ENCODE measurements around the gene PLA2G4A. TPM values are rescaled to one million over a fixed set of nuclear protein-coding genes. Genes with fewer than 3 reads are reported as not detected.

PLA2G4A gene
- total RNA-seq, 2 experiments from 2014 or later: not detected

DNA sequence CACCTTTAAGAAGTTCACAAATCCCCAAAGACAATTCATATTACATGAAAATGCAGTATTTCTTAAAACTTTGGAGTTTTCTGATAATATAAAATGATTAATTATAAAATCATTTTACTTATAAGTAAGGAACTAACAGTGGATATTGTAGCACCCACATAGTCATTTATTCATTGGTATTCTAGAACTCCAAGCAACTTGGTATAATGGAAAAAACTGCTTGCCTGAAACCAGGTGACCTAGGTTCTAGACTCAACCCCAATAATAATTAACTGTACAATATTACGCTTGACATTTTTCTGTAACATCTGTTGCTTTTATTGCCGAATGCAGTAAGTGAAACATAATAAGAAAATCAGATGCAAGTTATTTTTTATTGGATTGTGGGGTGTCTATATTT, 2.4 kb downstream of the PLA2G4A start:
- Histone ChIP-seq H3K4me1 (ENCODE audit: insufficient read depth, low read length) (no peaks in the 10 kb centered on the region), H3K27ac (ENCODE audit: low read depth in 1 of 2, low read length in 2 of 2) (no peak overlapping the region), H3K36me3 (ENCODE audit: insufficient read depth, low read length) (no peaks in the 10 kb centered on the region), H3K27me3 (ENCODE audit: control insufficient read depth in 1 of 2, insufficient read depth in 2 of 2, low read length in 2 of 2) (peaks cover 0 to 4% of the 10 kb centered on the region in 2 experiments), H3K4me3 (ENCODE audit: low read length) (no peak overlapping the region), H3K9me3 (ENCODE audit: control insufficient read depth in 1 of 2, insufficient read depth in 1 of 2, low read length in 2 of 2) (no peaks in the 10 kb centered on the region)
- Mint-ChIP-seq H3K4me1 (ENCODE audit: low read depth) (peaks cover 15% of the 10 kb centered on the region), H3K36me3 (ENCODE audit: low read depth) (no peaks in the 10 kb centered on the region), H3K9me3 (no peaks in the 10 kb centered on the region), H3K4me3 (no peak overlapping the region), H3K27me3 (peaks cover 32% of the 10 kb centered on the region), H3K27ac (no peak overlapping the region)
- ChIA-PET POLR2A (no interaction called here), CTCF (interaction anchor here (0.7 kb wide), 1 partner anchor 42 kb away, joined by 5 read pairs; no protein-coding TSS in a partner anchor)
- intact Hi-C loops (cut with DNase I, micrococcal nuclease): no loop called here
- TF ChIP-seq, protein P1, sequence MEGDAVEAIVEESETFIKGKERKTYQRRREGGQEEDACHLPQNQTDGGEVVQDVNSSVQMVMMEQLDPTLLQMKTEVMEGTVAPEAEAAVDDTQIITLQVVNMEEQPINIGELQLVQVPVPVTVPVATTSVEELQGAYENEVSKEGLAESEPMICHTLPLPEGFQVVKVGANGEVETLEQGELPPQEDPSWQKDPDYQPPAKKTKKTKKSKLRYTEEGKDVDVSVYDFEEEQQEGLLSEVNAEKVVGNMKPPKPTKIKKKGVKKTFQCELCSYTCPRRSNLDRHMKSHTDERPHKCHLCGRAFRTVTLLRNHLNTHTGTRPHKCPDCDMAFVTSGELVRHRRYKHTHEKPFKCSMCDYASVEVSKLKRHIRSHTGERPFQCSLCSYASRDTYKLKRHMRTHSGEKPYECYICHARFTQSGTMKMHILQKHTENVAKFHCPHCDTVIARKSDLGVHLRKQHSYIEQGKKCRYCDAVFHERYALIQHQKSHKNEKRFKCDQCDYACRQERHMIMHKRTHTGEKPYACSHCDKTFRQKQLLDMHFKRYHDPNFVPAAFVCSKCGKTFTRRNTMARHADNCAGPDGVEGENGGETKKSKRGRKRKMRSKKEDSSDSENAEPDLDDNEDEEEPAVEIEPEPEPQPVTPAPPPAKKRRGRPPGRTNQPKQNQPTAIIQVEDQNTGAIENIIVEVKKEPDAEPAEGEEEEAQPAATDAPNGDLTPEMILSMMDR (IDR thresholded peaks at IDR 0.05): no peak
- DNase-seq (no peak), ATAC-seq (ENCODE audit: poor library complexity) (no peak)

DNA sequence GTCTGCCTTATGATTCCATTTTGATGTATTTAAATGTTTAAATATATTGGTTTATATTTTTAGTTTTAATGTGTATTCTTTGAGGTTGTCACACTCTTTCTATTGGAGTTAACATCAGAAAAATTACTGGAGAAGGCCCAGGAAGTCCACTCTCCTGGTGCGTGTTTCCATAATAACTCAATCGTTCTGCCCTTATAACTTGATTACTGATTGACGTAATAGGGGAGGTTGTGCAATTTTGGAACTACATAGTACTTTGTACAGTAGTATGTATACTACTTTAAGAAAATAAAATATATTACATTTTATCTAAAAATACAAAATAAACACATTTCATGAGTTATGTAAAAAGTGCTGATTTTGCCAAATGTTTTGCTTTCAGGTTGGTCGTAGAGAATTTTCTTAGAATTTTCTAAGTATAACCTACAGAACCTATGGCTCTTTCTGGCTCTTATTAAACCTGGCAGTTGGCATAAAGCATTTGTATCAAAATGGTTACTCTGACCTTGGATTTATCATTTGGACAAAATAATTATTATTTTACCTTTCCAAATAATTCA, 5.7 kb downstream of the PLA2G4A start:
- TF ChIP-seq, protein P1 (IDR thresholded peaks at IDR 0.05): no peak
- ChIA-PET CTCF (no interaction called here), POLR2A (no interaction called here)
- Mint-ChIP-seq H3K9me3 (no peaks in the 10 kb centered on the region), H3K27me3 (peaks cover 17% of the 10 kb centered on the region), H3K4me3 (no peak overlapping the region), H3K27ac (no peak overlapping the region), H3K4me1 (ENCODE audit: low read depth) (peaks cover 5% of the 10 kb centered on the region), H3K36me3 (ENCODE audit: low read depth) (no peaks in the 10 kb centered on the region)
- Histone ChIP-seq H3K4me3 (ENCODE audit: low read length) (no peak overlapping the region), H3K27ac (ENCODE audit: low read depth in 1 of 2, low read length in 2 of 2) (no peak overlapping the region), H3K27me3 (ENCODE audit: control insufficient read depth in 1 of 2, insufficient read depth in 2 of 2, low read length in 2 of 2) (no peaks in the 10 kb centered on the region), H3K36me3 (ENCODE audit: insufficient read depth, low read length) (no peaks in the 10 kb centered on the region), H3K4me1 (ENCODE audit: insufficient read depth, low read length) (no peaks in the 10 kb centered on the region), H3K9me3 (ENCODE audit: control insufficient read depth in 1 of 2, insufficient read depth in 1 of 2, low read length in 2 of 2) (no peaks in the 10 kb centered on the region)
- intact Hi-C loops (cut with DNase I, micrococcal nuclease): no loop called here
- ATAC-seq (ENCODE audit: poor library complexity) (no peak), DNase-seq (no peak)

DNA sequence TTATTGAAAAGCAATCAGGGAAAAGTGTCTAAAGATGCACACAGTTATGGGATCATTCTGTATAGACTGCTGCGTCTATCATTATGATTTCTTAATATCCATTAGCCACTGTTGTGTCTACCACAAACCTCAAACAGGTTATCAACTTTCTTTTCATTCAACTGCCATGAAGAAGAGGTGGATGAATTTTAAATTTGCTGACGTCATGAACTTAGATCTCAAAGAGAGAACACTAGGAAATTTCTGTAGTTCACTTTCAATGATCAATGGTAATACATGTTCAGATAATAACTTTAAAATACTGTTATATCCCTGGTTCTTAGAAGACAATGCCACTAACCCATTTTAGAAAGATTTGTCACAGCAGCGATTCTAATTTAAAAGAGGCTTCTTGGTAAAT, 6.7 kb downstream of the PLA2G4A start:
- DNase-seq: no peak
- TF ChIP-seq, protein P1 (IDR thresholded peaks at IDR 0.05): no peak
- no peak overlapping the region for H3K27ac Mint-ChIP-seq
- Histone ChIP-seq H3K36me3 (ENCODE audit: insufficient read depth, low read length) (no peaks in the 10 kb centered on the region), H3K27ac (ENCODE audit: low read depth in 1 of 2, low read length in 2 of 2) (no peak overlapping the region), H3K9me3 (ENCODE audit: control insufficient read depth in 1 of 2, insufficient read depth in 1 of 2, low read length in 2 of 2) (no peaks in the 10 kb centered on the region), H3K4me1 (ENCODE audit: insufficient read depth, low read length) (no peaks in the 10 kb centered on the region), H3K4me3 (ENCODE audit: low read length) (no peak overlapping the region), H3K27me3 (ENCODE audit: control insufficient read depth in 1 of 2, insufficient read depth in 2 of 2, low read length in 2 of 2) (no peaks in the 10 kb centered on the region)
- no peaks in the 10 kb centered on the region for H3K36me3 Mint-ChIP-seq (ENCODE audit: low read depth)
- no peaks in the 10 kb centered on the region for H3K9me3 Mint-ChIP-seq
- peaks cover 11% of the 10 kb centered on the region for H3K27me3 Mint-ChIP-seq
- intact Hi-C loops (cut with DNase I, micrococcal nuclease): no loop called here
- H3K4me3 Mint-ChIP-seq: no peak overlapping the region
- H3K4me1 Mint-ChIP-seq (ENCODE audit: low read depth): no peaks in the 10 kb centered on the region
- CTCF ChIA-PET: no interaction called here
- POLR2A ChIA-PET: no interaction called here
- no peak for ATAC-seq (ENCODE audit: poor library complexity)

All from CD4-positive, alpha-beta T cell (primary cell).